ENCODE results near the gene BCL6B. TPM values are rescaled to one million over a fixed set of nuclear protein-coding genes. Genes with fewer than 3 reads are reported as not detected.

Gene BCL6B
- total RNA-seq, 2 experiments from 2014 or later = 1.2 to 2.4 TPM

DNA sequence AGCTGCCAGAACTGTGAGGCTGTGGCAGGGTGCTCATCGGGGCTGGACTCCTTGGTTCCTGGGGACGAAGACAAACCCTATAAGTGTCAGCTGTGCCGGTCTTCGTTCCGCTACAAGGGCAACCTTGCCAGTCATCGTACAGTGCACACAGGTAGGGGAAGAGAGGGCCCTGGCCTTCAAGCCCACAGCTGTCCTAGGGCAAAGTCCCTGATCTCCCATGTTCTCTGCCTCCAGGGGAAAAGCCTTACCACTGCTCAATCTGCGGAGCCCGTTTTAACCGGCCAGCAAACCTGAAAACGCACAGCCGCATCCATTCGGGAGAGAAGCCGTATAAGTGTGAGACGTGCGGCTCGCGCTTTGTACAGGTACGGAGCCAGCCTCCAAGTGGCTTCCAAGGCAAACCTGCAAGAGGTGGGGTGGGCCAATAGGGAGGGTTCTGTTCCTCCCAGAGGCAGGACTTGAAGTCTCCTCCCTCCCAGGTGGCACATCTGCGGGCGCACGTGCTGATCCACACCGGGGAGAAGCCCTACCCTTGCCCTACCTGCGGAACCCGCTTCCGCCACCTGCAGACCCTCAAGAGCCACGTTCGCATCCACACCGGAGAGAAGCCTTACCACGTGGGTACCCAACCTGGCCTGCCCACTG is 3.7 kb downstream of the BCL6B start:
- intact Hi-C loops (cut with micrococcal nuclease) = no loop called here
- Mint-ChIP-seq H3K4me1 (ENCODE audit: low read depth) (peaks cover 43% of the 10 kb centered on the region), H3K27ac (no peak overlapping the region), H3K36me3 (ENCODE audit: low read depth) (peaks cover 4% of the 10 kb centered on the region), H3K27me3 (no peaks in the 10 kb centered on the region), H3K4me3 (no peak overlapping the region), H3K9me3 (no peaks in the 10 kb centered on the region)
- ChIA-PET CTCF (interaction anchor here (3.0 kb wide), 1 partner anchor 19 kb away, joined by 14 read pairs; no protein-coding TSS in a partner anchor), POLR2A (interaction anchor here (1.2 to 1.8 kb wide), 2 partner anchors 9 kb away, joined by 7 read pairs; partner anchors contain the start of gene SLC16A13)
- TF ChIP-seq, protein P1, sequence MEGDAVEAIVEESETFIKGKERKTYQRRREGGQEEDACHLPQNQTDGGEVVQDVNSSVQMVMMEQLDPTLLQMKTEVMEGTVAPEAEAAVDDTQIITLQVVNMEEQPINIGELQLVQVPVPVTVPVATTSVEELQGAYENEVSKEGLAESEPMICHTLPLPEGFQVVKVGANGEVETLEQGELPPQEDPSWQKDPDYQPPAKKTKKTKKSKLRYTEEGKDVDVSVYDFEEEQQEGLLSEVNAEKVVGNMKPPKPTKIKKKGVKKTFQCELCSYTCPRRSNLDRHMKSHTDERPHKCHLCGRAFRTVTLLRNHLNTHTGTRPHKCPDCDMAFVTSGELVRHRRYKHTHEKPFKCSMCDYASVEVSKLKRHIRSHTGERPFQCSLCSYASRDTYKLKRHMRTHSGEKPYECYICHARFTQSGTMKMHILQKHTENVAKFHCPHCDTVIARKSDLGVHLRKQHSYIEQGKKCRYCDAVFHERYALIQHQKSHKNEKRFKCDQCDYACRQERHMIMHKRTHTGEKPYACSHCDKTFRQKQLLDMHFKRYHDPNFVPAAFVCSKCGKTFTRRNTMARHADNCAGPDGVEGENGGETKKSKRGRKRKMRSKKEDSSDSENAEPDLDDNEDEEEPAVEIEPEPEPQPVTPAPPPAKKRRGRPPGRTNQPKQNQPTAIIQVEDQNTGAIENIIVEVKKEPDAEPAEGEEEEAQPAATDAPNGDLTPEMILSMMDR (IDR thresholded peaks at IDR 0.05) = no peak
- no peak for ATAC-seq
- DNase-seq = no peak

DNA sequence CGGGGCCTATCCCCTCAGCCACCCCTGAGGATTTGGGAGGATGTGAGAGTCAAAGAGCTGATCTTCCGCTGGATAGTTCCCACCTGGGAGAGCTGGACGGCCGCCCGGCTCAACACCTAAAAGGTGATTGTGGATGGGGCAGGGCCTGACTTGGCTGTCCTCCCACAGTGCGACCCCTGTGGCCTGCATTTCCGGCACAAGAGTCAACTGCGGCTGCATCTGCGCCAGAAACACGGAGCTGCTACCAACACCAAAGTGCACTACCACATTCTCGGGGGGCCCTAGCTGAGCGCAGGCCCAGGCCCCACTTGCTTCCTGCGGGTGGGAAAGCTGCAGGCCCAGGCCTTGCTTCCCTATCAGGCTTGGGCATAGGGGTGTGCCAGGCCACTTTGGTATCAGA is 4.5 kb downstream of the BCL6B start:
- intact Hi-C loops (cut with micrococcal nuclease) = no loop called here
- ATAC-seq (no peak), DNase-seq (no peak)
- H3K27ac Mint-ChIP-seq = no peak overlapping the region
- peaks cover 4% of the 10 kb centered on the region for H3K36me3 Mint-ChIP-seq (ENCODE audit: low read depth)
- TF ChIP-seq, protein P1 (IDR thresholded peaks at IDR 0.05) = no peak
- peaks cover 46% of the 10 kb centered on the region for H3K4me1 Mint-ChIP-seq (ENCODE audit: low read depth)
- H3K4me3 Mint-ChIP-seq = no peak overlapping the region
- ChIA-PET POLR2A (interaction anchor here (0.5 to 0.8 kb wide), 2 partner anchors 18 to 176 kb away, joined by 3 read pairs; no protein-coding TSS in a partner anchor), CTCF (interaction anchor here (0.6 to 3.0 kb wide), 3 partner anchors 18 to 243 kb away, joined by 3 to 14 read pairs (median 3); no protein-coding TSS in a partner anchor)
- no peaks in the 10 kb centered on the region for H3K27me3 Mint-ChIP-seq
- H3K9me3 Mint-ChIP-seq = no peaks in the 10 kb centered on the region

DNA sequence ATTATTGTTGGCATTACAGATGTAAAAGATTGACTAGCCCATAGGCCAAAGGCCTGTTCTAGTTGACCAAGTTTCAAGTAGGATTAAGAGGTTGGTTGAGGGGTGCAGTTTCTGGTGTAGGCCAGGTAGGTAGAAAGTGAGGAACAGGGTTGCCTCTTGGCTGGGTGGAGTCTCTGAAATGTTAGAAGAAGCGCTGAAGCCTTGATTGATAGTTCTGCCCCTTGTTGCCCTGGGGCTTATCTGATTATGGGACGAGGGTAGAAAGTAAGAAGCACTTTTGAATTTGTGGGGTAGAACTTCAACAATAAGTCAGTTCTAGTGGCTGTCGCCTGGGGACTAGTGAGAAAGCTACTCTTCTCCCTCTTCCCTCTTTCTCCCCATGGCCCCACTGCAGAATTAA is 6.2 kb downstream of the BCL6B start:
- peak overlapping the region; percentile 65 for H3K4me3 Mint-ChIP-seq
- peaks cover under 1% of the 10 kb centered on the region for H3K9me3 Mint-ChIP-seq
- ChIA-PET POLR2A (interaction anchor here (1.9 kb wide), 1 partner anchor 8 kb away, joined by 7 read pairs; no protein-coding TSS in a partner anchor), CTCF (interaction anchor here (3.0 to 6.2 kb wide), 2 partner anchors 7 to 17 kb away, joined by 14 to 26 read pairs; partner anchors contain the start of gene BCL6B)
- no peak for ATAC-seq
- peaks cover 4% of the 10 kb centered on the region for H3K36me3 Mint-ChIP-seq (ENCODE audit: low read depth)
- TF ChIP-seq, protein P1 (IDR thresholded peaks at IDR 0.05) = no peak
- peaks cover 41% of the 10 kb centered on the region for H3K4me1 Mint-ChIP-seq (ENCODE audit: low read depth)
- no peak for DNase-seq
- H3K27ac Mint-ChIP-seq = peak overlapping the region; percentile 91
- H3K27me3 Mint-ChIP-seq = no peaks in the 10 kb centered on the region
- intact Hi-C loops (cut with micrococcal nuclease) = no loop called here

DNA sequence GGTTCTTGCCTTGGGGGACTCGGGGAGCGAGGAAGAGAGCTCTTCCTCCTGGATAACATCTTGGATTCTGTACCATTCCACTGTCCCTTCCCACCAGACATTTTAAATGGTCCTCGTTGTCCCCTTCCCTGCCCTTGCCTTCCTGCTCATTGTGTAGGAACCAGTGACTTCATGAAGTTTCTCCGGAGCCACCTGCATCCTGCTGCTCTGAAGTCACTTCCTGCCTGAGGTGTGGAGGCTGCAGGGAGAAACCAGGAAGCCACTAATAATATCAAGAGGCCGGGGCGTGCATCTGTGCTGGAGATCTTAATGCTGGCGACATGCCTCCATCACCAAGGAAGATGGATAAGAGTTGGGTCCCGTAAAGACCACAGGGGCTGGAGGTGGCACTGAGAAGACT is 6.8 kb downstream of the BCL6B start:
- DNase-seq = peak; percentile 82
- Mint-ChIP-seq H3K36me3 (ENCODE audit: low read depth) (peaks cover 4% of the 10 kb centered on the region), H3K4me1 (ENCODE audit: low read depth) (peaks cover 45% of the 10 kb centered on the region), H3K27me3 (no peaks in the 10 kb centered on the region), H3K4me3 (peak overlapping the region; percentile 65), H3K27ac (peak overlapping the region; percentile 91), H3K9me3 (peaks cover 2% of the 10 kb centered on the region)
- ATAC-seq = peak; percentile 86
- TF ChIP-seq, protein P1 (IDR thresholded peaks at IDR 0.05) = no peak
- POLR2A ChIA-PET = interaction anchor here (1.2 to 1.9 kb wide), 2 partner anchors 9 to 12 kb away, joined by 3 to 7 read pairs; no protein-coding TSS in a partner anchor
- intact Hi-C loops (cut with micrococcal nuclease) = no loop called here
- CTCF ChIA-PET = interaction anchor here (3.0 to 6.2 kb wide), 2 partner anchors 8 to 16 kb away, joined by 14 to 26 read pairs; partner anchors contain the start of gene BCL6B
